ENCODE results near the gene XAGE2.

XAGE2 gene

DNA sequence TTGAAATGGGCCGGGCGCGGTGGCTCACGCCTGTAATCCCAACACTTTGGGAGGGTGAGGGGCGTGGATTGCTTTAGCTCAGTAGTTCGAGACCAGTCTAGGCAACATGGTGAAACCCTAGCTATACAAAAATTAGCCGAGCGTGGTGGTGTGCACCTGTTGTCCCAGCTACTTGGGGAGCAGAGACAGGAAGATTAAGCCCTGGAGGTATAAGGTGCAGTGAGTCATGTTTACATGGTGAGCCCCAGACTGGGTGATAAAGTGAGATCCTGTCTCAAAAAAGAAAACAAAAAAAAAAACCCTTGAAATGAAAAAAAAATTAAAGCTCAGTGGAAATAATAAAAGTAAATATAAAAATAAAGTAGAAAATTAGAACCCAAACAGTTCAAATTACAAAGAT is 6.9 kb upstream of the XAGE2 start:
- Histone ChIP-seq H3K4me3 (ENCODE audit: low read depth, low read length) (no peak overlapping the region), H3K36me3 (ENCODE audit: control insufficient read depth, insufficient read depth, low read length) (no peaks in the 10 kb centered on the region), H3K27me3 (ENCODE audit: control insufficient read depth, insufficient read depth, low read length) (no peaks in the 10 kb centered on the region), H3K9ac (ENCODE audit: low read depth, low read length) (no peak overlapping the region), H3K4me1 (ENCODE audit: control insufficient read depth, insufficient read depth, low read length) (no peaks in the 10 kb centered on the region), H3K9me3 (ENCODE audit: control insufficient read depth, insufficient read depth, low read length) (no peaks in the 10 kb centered on the region)

DNA sequence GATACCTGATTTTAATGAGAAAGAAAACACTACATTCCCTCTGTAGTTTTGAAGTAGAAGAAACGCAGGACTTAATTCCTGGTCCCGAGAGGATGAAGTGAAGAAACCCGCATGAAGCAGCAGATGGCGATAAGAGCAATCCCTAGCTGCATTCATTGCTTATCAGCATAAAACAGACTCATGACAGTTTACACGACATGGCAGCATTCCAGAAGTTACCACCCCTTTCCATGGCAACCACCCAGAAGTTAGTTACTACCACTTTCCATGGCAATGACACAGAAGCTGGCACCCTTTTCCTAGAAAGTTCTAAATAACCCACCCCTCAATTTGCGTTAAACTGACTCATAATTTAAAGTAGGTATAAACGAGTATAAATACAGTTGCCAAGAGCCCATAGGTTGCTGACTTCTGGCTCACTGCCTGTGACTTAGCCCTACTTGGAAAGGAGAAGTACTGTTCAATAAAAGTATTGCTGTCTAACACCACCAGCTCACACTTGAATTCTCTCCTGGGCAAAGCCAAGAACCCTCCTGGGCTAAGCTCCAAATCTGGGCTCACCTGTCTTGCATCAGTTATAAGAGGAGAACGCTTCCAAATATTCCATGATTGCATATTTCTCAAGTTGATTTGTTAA is 5.5 kb upstream of the XAGE2 start:
- no peak overlapping the region for H3K9ac ChIP-seq (ENCODE audit: low read depth, low read length)
- H3K4me1 ChIP-seq (ENCODE audit: control insufficient read depth, insufficient read depth, low read length): no peaks in the 10 kb centered on the region
- H3K27me3 ChIP-seq (ENCODE audit: control insufficient read depth, insufficient read depth, low read length): no peaks in the 10 kb centered on the region
- no peaks in the 10 kb centered on the region for H3K36me3 ChIP-seq (ENCODE audit: control insufficient read depth, insufficient read depth, low read length)
- H3K4me3 ChIP-seq (ENCODE audit: low read depth, low read length): no peak overlapping the region
- no peaks in the 10 kb centered on the region for H3K9me3 ChIP-seq (ENCODE audit: control insufficient read depth, insufficient read depth, low read length)

DNA sequence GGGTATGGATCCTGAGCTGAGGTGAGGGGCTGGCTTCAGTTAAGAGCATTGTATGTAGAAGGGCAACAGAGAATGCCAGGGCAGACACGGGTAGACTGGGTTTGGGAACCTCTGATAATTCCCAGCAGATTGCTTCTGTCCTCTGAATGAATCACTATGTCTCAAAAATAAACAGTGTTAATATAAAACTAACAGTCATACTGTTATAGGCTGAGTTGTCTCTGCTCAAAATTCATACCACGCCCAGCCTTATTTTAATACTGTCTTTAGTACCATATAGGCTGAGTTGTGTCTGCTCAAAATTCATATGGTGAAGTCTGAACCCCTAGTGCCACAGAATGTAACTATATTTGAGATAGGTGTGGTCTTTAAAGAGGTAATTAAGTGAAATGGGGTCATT is 10.0 kb downstream of the XAGE2 start:
- H3K4me1 ChIP-seq (ENCODE audit: control insufficient read depth, insufficient read depth, low read length): no peaks in the 10 kb centered on the region
- H3K4me3 ChIP-seq (ENCODE audit: low read depth, low read length): no peak overlapping the region
- no peaks in the 10 kb centered on the region for H3K36me3 ChIP-seq (ENCODE audit: control insufficient read depth, insufficient read depth, low read length)
- no peaks in the 10 kb centered on the region for H3K9me3 ChIP-seq (ENCODE audit: control insufficient read depth, insufficient read depth, low read length)
- H3K27me3 ChIP-seq (ENCODE audit: control insufficient read depth, insufficient read depth, low read length): no peaks in the 10 kb centered on the region
- H3K9ac ChIP-seq (ENCODE audit: low read depth, low read length): no peak overlapping the region

DNA sequence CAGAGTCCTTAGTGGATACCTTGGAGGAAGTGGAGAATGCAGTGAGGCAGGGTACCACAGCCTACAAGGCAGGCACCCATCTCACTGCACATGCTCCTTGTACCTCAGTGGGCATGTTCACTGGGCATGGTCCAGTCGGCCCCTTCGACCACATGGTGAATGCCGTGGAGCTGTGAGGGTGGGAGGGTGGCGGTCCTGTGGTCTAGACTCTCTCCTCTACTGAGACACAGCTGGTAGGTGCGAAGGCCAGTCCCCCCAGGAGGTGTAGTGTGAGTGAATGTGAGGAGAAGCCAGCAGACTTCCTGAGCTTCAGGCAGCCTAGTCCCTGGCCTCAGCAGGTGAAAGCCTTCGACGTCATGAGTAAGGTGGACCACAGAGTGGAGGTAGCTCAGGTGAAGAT is 12.2 kb downstream of the XAGE2 start:
- Histone ChIP-seq H3K36me3 (ENCODE audit: control insufficient read depth, insufficient read depth, low read length) (no peaks in the 10 kb centered on the region), H3K4me3 (ENCODE audit: low read depth, low read length) (no peak overlapping the region), H3K9ac (ENCODE audit: low read depth, low read length) (no peak overlapping the region), H3K4me1 (ENCODE audit: control insufficient read depth, insufficient read depth, low read length) (no peaks in the 10 kb centered on the region), H3K27me3 (ENCODE audit: control insufficient read depth, insufficient read depth, low read length) (no peaks in the 10 kb centered on the region), H3K9me3 (ENCODE audit: control insufficient read depth, insufficient read depth, low read length) (no peaks in the 10 kb centered on the region)

DNA sequence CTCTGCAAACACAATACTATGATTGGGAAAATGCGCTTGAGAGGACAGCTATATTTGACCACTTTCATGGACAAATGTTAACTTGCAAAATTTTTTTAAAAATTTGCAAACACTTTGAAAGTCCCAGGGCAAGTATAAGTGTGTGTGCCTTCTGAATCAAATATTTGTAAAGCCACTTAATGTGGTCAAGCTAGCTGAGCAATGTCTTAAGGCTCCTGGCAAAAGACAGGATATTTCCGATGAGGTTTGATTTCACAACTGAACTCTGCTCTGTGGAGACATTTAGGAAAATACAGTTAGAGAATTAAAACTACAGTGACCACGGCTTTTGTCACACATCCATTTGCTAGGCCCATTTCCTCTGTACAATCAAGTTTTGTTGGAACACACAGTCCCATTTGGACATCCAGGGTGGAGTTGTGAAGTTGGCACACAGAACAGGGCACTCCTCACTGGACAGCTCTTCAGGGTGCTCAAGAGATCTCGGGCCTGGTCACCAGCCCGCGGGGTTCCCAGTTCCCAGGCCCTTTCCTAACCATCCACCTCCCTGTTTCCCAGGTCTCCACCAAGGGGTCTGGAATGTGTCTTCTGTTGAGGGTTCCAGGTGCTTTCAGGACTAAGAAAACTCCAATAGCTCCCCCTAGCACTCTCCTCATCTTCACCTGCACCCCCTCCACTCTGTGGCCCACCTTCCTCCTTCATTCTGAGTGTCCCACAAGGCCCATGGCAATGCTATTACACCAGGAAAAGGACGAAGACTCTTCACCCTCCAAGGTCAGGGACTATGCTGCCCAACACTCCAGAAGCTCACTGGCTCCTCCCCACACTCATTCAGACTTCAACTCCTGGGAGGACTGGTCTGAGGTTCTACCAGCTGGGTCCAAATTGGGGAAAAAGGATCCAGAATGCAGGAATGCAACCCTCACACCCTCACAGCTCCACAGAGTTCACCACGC is 41.9 kb downstream of the XAGE2 start:
- Histone ChIP-seq H3K9me3 (ENCODE audit: control insufficient read depth, insufficient read depth, low read length) (no peaks in the 10 kb centered on the region), H3K27me3 (ENCODE audit: control insufficient read depth, insufficient read depth, low read length) (no peaks in the 10 kb centered on the region), H3K9ac (ENCODE audit: low read depth, low read length) (no peak overlapping the region), H3K4me1 (ENCODE audit: control insufficient read depth, insufficient read depth, low read length) (no peaks in the 10 kb centered on the region), H3K36me3 (ENCODE audit: control insufficient read depth, insufficient read depth, low read length) (no peaks in the 10 kb centered on the region), H3K4me3 (ENCODE audit: low read depth, low read length) (no peak overlapping the region)

DNA sequence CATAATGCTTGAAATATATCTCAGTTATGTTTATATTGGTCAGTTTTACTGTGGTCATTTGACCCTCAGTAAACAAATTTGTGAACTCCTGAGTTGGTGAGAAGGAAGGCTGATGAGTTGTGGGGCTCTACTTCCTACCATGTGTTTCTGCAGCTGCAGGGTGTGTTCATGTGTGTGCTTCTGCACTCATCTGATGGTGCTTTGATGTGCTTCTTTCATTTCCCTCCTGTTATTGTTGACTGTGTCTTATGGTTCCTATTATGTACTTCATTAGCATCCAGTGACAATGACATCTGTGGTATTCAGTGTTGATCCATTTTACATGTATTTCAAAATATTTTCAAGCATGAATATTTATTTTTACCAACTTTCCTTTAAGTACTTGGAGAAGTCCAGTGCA is 46.5 kb downstream of the XAGE2 start:
- Histone ChIP-seq H3K36me3 (ENCODE audit: control insufficient read depth, insufficient read depth, low read length) (no peaks in the 10 kb centered on the region), H3K27me3 (ENCODE audit: control insufficient read depth, insufficient read depth, low read length) (no peaks in the 10 kb centered on the region), H3K9me3 (ENCODE audit: control insufficient read depth, insufficient read depth, low read length) (no peaks in the 10 kb centered on the region)

DNA sequence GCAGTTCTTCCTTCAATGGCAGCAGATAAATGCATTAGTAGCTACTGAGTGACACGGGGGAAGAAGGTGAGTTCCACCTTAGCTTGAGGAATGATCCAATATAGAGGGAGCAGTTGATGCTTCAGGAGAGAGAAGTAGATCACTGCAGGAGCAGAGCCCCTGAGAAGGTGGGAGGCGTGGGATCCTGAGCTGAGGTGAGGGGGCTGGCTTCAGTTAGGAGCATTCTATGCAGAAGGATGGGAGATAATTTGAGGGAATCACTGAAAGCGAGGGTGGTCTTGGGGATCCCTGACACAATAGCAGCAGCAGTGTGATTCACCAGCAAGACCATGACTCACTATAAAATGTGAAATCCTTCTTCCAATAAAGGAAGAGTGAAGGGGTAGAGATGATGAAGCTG is 48.0 kb downstream of the XAGE2 start:
- no peaks in the 10 kb centered on the region for H3K27me3 ChIP-seq (ENCODE audit: control insufficient read depth, insufficient read depth, low read length)
- H3K4me1 ChIP-seq (ENCODE audit: control insufficient read depth, insufficient read depth, low read length): no peaks in the 10 kb centered on the region
- H3K9me3 ChIP-seq (ENCODE audit: control insufficient read depth, insufficient read depth, low read length): no peaks in the 10 kb centered on the region
- H3K9ac ChIP-seq (ENCODE audit: low read depth, low read length): no peak overlapping the region
- H3K36me3 ChIP-seq (ENCODE audit: control insufficient read depth, insufficient read depth, low read length): no peaks in the 10 kb centered on the region
- H3K4me3 ChIP-seq (ENCODE audit: low read depth, low read length): no peak overlapping the region

More for the DNA sequence above, 46.5 kb downstream of the XAGE2 start:
- H3K4me1 ChIP-seq (ENCODE audit: control insufficient read depth, insufficient read depth, low read length): no peaks in the 10 kb centered on the region
- H3K9ac ChIP-seq (ENCODE audit: low read depth, low read length): no peak overlapping the region
- no peak overlapping the region for H3K4me3 ChIP-seq (ENCODE audit: low read depth, low read length)

DNA sequence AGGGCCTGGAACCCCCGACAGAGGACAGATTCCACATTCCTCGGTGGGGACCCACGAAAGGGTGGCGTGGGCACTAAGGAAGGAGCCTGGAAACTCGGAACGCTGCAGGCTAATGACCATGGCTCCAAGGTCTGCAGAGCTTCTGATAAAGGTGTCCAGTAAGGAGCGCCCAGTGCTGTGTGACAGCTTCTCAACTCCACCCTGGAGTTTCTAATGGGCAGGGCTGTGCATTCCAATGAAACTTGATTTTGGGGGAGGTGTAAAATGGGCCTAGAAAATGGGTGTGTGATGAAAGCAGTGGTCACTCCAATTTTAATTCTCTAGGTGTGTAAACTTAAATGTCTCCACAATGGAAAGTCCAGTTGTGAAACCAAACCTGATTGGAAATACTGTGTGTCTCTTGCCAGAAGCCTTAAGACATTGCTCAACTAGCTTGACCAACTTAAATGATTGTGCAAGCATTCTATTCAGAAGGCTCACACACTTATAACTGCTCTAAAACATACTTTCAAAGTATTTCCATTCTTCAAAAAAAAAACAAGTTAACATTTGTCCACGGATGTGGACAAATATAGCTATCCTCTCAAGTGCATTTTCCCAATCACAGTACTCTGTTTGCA is 52.1 kb downstream of the XAGE2 start:
- H3K27me3 ChIP-seq (ENCODE audit: control insufficient read depth, insufficient read depth, low read length): no peaks in the 10 kb centered on the region
- H3K9ac ChIP-seq (ENCODE audit: low read depth, low read length): no peak overlapping the region
- H3K36me3 ChIP-seq (ENCODE audit: control insufficient read depth, insufficient read depth, low read length): no peaks in the 10 kb centered on the region
- no peaks in the 10 kb centered on the region for H3K9me3 ChIP-seq (ENCODE audit: control insufficient read depth, insufficient read depth, low read length)
- no peak overlapping the region for H3K4me3 ChIP-seq (ENCODE audit: low read depth, low read length)
- no peaks in the 10 kb centered on the region for H3K4me1 ChIP-seq (ENCODE audit: control insufficient read depth, insufficient read depth, low read length)

DNA sequence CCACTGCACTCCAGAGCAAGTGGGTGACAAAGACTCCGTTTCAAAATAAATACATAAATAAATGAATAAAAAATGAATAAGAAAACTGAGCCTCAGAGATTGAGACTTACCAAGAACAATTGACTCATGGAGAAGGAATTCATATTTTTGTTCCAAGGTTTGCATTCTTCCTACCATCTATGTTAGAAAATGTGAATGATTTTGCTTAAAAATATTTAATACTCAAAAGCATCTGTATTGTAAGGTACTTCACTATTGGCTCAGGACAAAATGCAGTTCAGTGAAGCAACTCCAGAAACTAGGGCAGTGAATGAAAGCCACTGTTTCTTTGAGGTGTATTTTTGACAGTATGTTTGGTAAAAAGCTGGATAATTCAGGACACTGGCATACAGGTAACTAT is 54.1 kb downstream of the XAGE2 start:
- H3K27me3 ChIP-seq (ENCODE audit: control insufficient read depth, insufficient read depth, low read length): no peaks in the 10 kb centered on the region
- H3K4me1 ChIP-seq (ENCODE audit: control insufficient read depth, insufficient read depth, low read length): no peaks in the 10 kb centered on the region
- H3K36me3 ChIP-seq (ENCODE audit: control insufficient read depth, insufficient read depth, low read length): no peaks in the 10 kb centered on the region
- no peak overlapping the region for H3K9ac ChIP-seq (ENCODE audit: low read depth, low read length)
- H3K9me3 ChIP-seq (ENCODE audit: control insufficient read depth, insufficient read depth, low read length): no peaks in the 10 kb centered on the region
- no peak overlapping the region for H3K4me3 ChIP-seq (ENCODE audit: low read depth, low read length)

DNA sequence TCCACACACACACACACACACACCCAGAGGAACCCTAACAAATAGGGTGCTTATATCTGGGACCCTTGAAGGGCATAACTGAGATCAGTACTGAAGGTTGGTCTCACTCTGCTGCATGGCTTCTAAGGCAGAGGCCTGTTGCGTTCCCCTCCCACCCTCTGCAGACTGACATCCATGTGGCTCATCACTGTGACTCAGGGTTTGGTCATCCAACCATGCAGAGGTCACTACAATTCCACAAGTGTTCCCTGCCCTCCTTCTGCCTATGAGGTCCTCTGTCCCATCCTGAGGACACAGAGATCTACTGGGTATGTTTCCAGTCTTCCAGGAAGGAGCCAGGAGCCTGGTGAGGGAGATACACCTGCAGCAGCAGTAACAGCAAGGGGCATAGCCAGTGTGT is 55.8 kb downstream of the XAGE2 start:
- H3K36me3 ChIP-seq (ENCODE audit: control insufficient read depth, insufficient read depth, low read length): no peaks in the 10 kb centered on the region
- no peaks in the 10 kb centered on the region for H3K9me3 ChIP-seq (ENCODE audit: control insufficient read depth, insufficient read depth, low read length)
- no peak overlapping the region for H3K4me3 ChIP-seq (ENCODE audit: low read depth, low read length)
- no peak overlapping the region for H3K9ac ChIP-seq (ENCODE audit: low read depth, low read length)
- H3K4me1 ChIP-seq (ENCODE audit: control insufficient read depth, insufficient read depth, low read length): no peaks in the 10 kb centered on the region
- H3K27me3 ChIP-seq (ENCODE audit: control insufficient read depth, insufficient read depth, low read length): no peaks in the 10 kb centered on the region
